Measurements from ENCODE around the gene VEGFD.
"Not testable (repeated sequence)": the region's sequence is repeated elsewhere in the genome, so short reads cannot be mapped to it uniquely, and the experiment has no call there.

Gene VEGFD

GRCh38 chrX:15305899-15306298 lies 78.3 kb downstream of the VEGFD start:
- not testable (repeated sequence) for DNase-seq (ENCODE audit: low spot score)

DNA sequence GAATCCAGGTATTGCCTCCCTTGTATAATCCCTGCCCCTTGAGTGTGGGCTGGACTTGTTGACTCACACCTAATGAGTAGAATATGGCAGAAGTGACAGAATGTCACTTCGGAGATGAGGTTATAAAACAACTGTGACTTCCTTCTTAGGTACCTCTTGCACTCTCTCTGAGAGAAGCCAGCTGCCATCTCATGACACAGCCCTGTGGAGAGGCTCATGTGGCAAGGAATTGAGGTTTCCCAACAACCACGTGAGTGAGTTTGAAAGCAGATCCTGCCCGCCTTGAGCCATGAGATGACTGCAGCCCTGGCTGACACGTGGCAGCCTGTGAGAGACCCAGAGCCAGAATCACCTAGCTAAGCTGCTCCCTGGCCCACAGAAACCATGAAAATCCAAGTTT lies 82.3 kb downstream of the VEGFD start:
- peak; percentile 23 for DNase-seq (ENCODE audit: low spot score)

- peak; percentile 25 for DNase-seq (ENCODE audit: low spot score)
Observed at GRCh38 chrX:15299941-15300851, 84.0 kb downstream of the VEGFD start.

GRCh38 chrX:15298780-15299179 lies 85.4 kb downstream of the VEGFD start:
- DNase-seq (ENCODE audit: low spot score), result no peak

DNA sequence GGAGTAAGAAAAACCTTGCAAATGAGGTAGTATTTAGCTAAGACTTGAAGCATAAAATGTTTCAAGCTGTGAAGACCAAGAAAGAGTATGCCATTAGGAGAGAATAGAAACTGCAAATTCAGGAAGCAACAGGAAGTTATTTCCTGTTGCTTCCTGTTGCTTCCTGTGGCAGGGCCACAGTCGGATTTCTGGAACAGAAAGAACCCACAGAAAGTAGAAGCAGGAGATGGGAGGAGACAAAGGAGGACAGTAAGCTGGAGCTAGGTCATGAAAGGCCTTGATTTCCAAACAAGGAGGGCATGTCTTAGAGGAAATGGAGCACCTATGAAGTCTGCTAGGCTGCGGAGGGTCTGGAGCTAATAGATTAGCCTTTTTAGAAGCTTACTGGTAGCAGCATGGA lies 86.0 kb downstream of the VEGFD start:
- no peak for DNase-seq (ENCODE audit: low spot score)

Measured in AG08396 (cell line).